GM15510 (cell line): Measurements from ENCODE around the gene ZNF296.

Experiments
- POLR2A ChIP-seq: IDR thresholded peaks from 3 replicates; pipeline ENCODE4 v1.6.1; 2011; ENCODE audit warnings: borderline replicate concordance; ENCODE audit not compliant: insufficient read length; ENCODE audit errors: extremely low read depth

Gene ZNF296

GRCh38 chr19:45076029-45076850 lies at the start of gene ZNF296:
ZNF296 (minus strand) TSS chr19:45076478; CDS start chr19:45076373, 105 bp downstream.
- TF ChIP-seq POLR2A, result peak; percentile 97

GRCh38 chr19:45125360-45125759 lies 49.1 kb upstream of the ZNF296 start:
- no peak for TF ChIP-seq POLR2A

GRCh38 chr19:45124021-45124420 lies 47.7 kb upstream of the ZNF296 start:
- TF ChIP-seq POLR2A, result no peak

- no peak for TF ChIP-seq POLR2A
These were observed 47.2 kb upstream of the ZNF296 start for GRCh38 chr19:45123440-45123850.

GRCh38 chr19:45122832-45123231 lies 46.6 kb upstream of the ZNF296 start:
- TF ChIP-seq POLR2A, result no peak

- no peak for TF ChIP-seq POLR2A
These were observed 45.6 kb upstream of the ZNF296 start for GRCh38 chr19:45121827-45122345.

- no peak for TF ChIP-seq POLR2A
These were observed 43.3 kb upstream of the ZNF296 start for GRCh38 chr19:45119582-45119981.

- TF ChIP-seq POLR2A, result no peak
These were observed 41.8 kb upstream of the ZNF296 start for GRCh38 chr19:45118106-45118505.

GRCh38 chr19:45117671-45118070 lies 41.4 kb upstream of the ZNF296 start:
- TF ChIP-seq POLR2A, result no peak

- TF ChIP-seq POLR2A, result no peak
These were observed 40.9 kb upstream of the ZNF296 start for GRCh38 chr19:45117167-45117594.

- no peak for TF ChIP-seq POLR2A
These were observed 39.7 kb upstream of the ZNF296 start for GRCh38 chr19:45115809-45116615.

- no peak for TF ChIP-seq POLR2A
These were observed 37.8 kb upstream of the ZNF296 start for GRCh38 chr19:45114116-45114515.

- TF ChIP-seq POLR2A, result no peak
These were observed 37.4 kb upstream of the ZNF296 start for GRCh38 chr19:45113628-45114027.

- no peak for TF ChIP-seq POLR2A
These were observed 36.0 kb upstream of the ZNF296 start for GRCh38 chr19:45112111-45112827.

GRCh38 chr19:45110851-45111266 lies 34.6 kb upstream of the ZNF296 start:
- TF ChIP-seq POLR2A, result no peak
